Nephron (organoid): ENCODE measurements around the gene TSPYL4.
A peak's percentile ranks its signal among the peaks of the same experiment; 100 is the strongest.

Source experiments
- H3K27ac Mint-ChIP-seq, 3 experiments: 2 replicates each; pipeline ENCODE4 v1.8.0; 2020; ENCODE audit warnings: mixed read lengths in 3 of 3, mild to moderate bottlenecking in 2 of 3, moderate library complexity in 1 of 3
- H3K27me3 Mint-ChIP-seq: 2 replicates; pipeline ENCODE4 v1.8.0; 2021; ENCODE audit warnings: low read depth, mild to moderate bottlenecking, moderate library complexity, mixed read lengths
- H3K36me3 Mint-ChIP-seq: 2 replicates; pipeline ENCODE4 v1.8.0; 2020; ENCODE audit warnings: low read depth, mixed read lengths
- H3K4me1 Mint-ChIP-seq: 2 replicates; pipeline ENCODE4 v1.8.0; 2020; ENCODE audit warnings: mixed read lengths
- H3K4me3 Mint-ChIP-seq, 3 experiments: 2 replicates each; pipeline ENCODE4 v1.8.0; 2020; ENCODE audit warnings: mild to moderate bottlenecking in 3 of 3, mixed read lengths in 3 of 3, moderate library complexity in 2 of 3
- H3K9me3 Mint-ChIP-seq: 2 replicates; pipeline ENCODE4 v1.8.0; 2020; ENCODE audit warnings: mixed read lengths
- CTCF ChIP-seq, 3 experiments: fragments of 200-600 bp; sonication (generic); IDR thresholded peaks; one replicate each; pipeline ENCODE4 v1.5.0; 2021; ENCODE audit warnings: antibody characterized with exemption in 3 of 3; ENCODE audit not compliant: unreplicated experiment in 3 of 3

Gene TSPYL4

GRCh38 chr6:116238083-116238482 lies 15.8 kb downstream of the TSPYL4 start:
- no peaks in the 10 kb centered on the region for H3K27me3 Mint-ChIP-seq

GRCh38 chr6:116234689-116235088 lies 19.2 kb downstream of the TSPYL4 start:
- Mint-ChIP-seq H3K27ac (peak overlapping the region in 1 of 3 experiments; percentile 41), H3K9me3 (no peaks in the 10 kb centered on the region), H3K4me1 (no peaks in the 10 kb centered on the region), H3K27me3 (no peaks in the 10 kb centered on the region), H3K4me3 (no peak overlapping the region), H3K36me3 (peaks cover 2% of the 10 kb centered on the region)
- TF ChIP-seq CTCF (IDR thresholded peaks at IDR 0.05; ENCODE audit: unreplicated experiment in 3 of 3): no peak

More at GRCh38 chr6:116238083-116238482, 15.8 kb downstream of the TSPYL4 start:
- no peaks in the 10 kb centered on the region for H3K4me1 Mint-ChIP-seq
- peaks cover 11% of the 10 kb centered on the region for H3K36me3 Mint-ChIP-seq
- H3K4me3 Mint-ChIP-seq: no peak overlapping the region
- H3K27ac Mint-ChIP-seq: no peak overlapping the region
- TF ChIP-seq CTCF (IDR thresholded peaks at IDR 0.05; ENCODE audit: unreplicated experiment in 3 of 3): no peak
- H3K9me3 Mint-ChIP-seq: no peaks in the 10 kb centered on the region

GRCh38 chr6:116229287-116229913 lies 24.5 kb downstream of the TSPYL4 start:
- no peak for TF ChIP-seq CTCF (IDR thresholded peaks at IDR 0.05; ENCODE audit: unreplicated experiment in 3 of 3)
- H3K36me3 Mint-ChIP-seq: no peaks in the 10 kb centered on the region

GRCh38 chr6:116223355-116223754 lies 30.5 kb downstream of the TSPYL4 start:
- H3K27me3 Mint-ChIP-seq: no peaks in the 10 kb centered on the region
- H3K27ac Mint-ChIP-seq: no peak overlapping the region
- H3K36me3 Mint-ChIP-seq: no peaks in the 10 kb centered on the region
- H3K4me3 Mint-ChIP-seq: no peak overlapping the region
- no peak for TF ChIP-seq CTCF (IDR thresholded peaks at IDR 0.05; ENCODE audit: unreplicated experiment in 3 of 3)
- no peaks in the 10 kb centered on the region for H3K9me3 Mint-ChIP-seq
- no peaks in the 10 kb centered on the region for H3K4me1 Mint-ChIP-seq

More at GRCh38 chr6:116229287-116229913, 24.5 kb downstream of the TSPYL4 start:
- peak overlapping the region; percentile 31 to 61 (median 54) for H3K4me3 Mint-ChIP-seq
- H3K27ac Mint-ChIP-seq: peak overlapping the region in 1 of 3 experiments; percentile 56
- H3K9me3 Mint-ChIP-seq: no peaks in the 10 kb centered on the region
- no peaks in the 10 kb centered on the region for H3K27me3 Mint-ChIP-seq
- H3K4me1 Mint-ChIP-seq: no peaks in the 10 kb centered on the region

GRCh38 chr6:116221911-116222310 lies 32.0 kb downstream of the TSPYL4 start:
- Mint-ChIP-seq H3K9me3 (no peaks in the 10 kb centered on the region), H3K4me3 (no peak overlapping the region), H3K4me1 (no peaks in the 10 kb centered on the region), H3K27ac (no peak overlapping the region), H3K36me3 (no peaks in the 10 kb centered on the region), H3K27me3 (no peaks in the 10 kb centered on the region)
- no peak for TF ChIP-seq CTCF (IDR thresholded peaks at IDR 0.05; ENCODE audit: unreplicated experiment in 3 of 3)

GRCh38 chr6:116221067-116221466 lies 32.8 kb downstream of the TSPYL4 start:
- no peaks in the 10 kb centered on the region for H3K9me3 Mint-ChIP-seq
- TF ChIP-seq CTCF (IDR thresholded peaks at IDR 0.05; ENCODE audit: unreplicated experiment in 3 of 3): no peak
- no peak overlapping the region for H3K27ac Mint-ChIP-seq
- no peak overlapping the region for H3K4me3 Mint-ChIP-seq
- no peaks in the 10 kb centered on the region for H3K36me3 Mint-ChIP-seq
- no peaks in the 10 kb centered on the region for H3K27me3 Mint-ChIP-seq
- H3K4me1 Mint-ChIP-seq: no peaks in the 10 kb centered on the region
